ENCODE results near the gene SEPTIN7.

DNA sequence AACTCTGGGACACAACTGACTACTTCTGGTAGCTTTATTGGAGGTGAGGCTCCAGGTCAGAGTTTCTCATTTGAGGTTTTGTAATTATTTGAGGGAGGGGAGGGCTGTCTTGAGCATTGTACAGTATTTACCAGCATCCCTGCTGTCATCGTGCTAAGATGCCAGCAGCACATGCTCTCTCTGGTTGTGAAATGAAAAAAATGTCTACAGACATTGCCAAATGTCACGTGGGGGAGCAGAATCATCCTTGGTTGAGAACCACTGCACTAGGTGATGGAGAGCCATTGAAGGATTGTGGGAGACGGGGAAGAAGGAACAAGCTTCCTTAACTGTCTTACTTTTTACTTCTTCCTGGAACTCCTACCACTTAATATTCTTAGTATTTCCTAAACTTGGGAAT is 5.0 kb downstream of the SEPTIN7 start:
- TF ChIP-seq FOXA1 (IDR thresholded peaks at IDR 0.05): no peak
- no peak for TF ChIP-seq ZNF384 (IDR thresholded peaks at IDR 0.05)
- TF ChIP-seq BHLHE40 (IDR thresholded peaks at IDR 0.05; ENCODE audit: borderline replicate concordance): no peak
- no peak for TF ChIP-seq FOXK2 (IDR thresholded peaks at IDR 0.05)
- no peak for TF ChIP-seq SUZ12 (IDR thresholded peaks at IDR 0.05)
- TF ChIP-seq NFRKB (IDR thresholded peaks at IDR 0.05): no peak
- TF ChIP-seq ARNT (IDR thresholded peaks at IDR 0.05): no peak
- TF ChIP-seq SP1 (IDR thresholded peaks at IDR 0.05): no peak
- TF ChIP-seq TARDBP (IDR thresholded peaks at IDR 0.05): no peak
- no peak for TF ChIP-seq HDGF (IDR thresholded peaks at IDR 0.05; ENCODE audit: borderline replicate concordance)
- no peak for TF ChIP-seq FOXM1 (IDR thresholded peaks at IDR 0.05; ENCODE audit: borderline replicate concordance)
- TF ChIP-seq LEF1 (IDR thresholded peaks at IDR 0.05; ENCODE audit: borderline replicate concordance): no peak
- no peak for TF ChIP-seq CTBP1 (IDR thresholded peaks at IDR 0.05; ENCODE audit: borderline replicate concordance)
- TF ChIP-seq ELF4 (IDR thresholded peaks at IDR 0.05): no peak
